GM12875 (cell line): ENCODE results near the gene PPM1J.
"Not testable (repeated sequence)": the region's sequence is repeated elsewhere in the genome, so short reads cannot be mapped to it uniquely, and the experiment has no call there.

Experiments used
- H3K4me3 ChIP-seq: one replicate; pipeline ENCODE4 v1.5.1; 2011; ENCODE audit warnings: low read depth, low read length, control low read depth
- CTCF ChIP-seq: IDR thresholded peaks from 2 replicates; pipeline ENCODE4 v1.5.1; 2011; ENCODE audit warnings: low read depth, mild to moderate bottlenecking, control low read depth, inconsistent platforms, low read length, moderate library complexity, borderline replicate concordance; ENCODE audit not compliant: insufficient read depth

The PPM1J gene

GRCh38 chr1:112744009-112744578 lies 29.0 kb upstream of the PPM1J start:
- no peak for TF ChIP-seq CTCF
- no peak overlapping the region for H3K4me3 ChIP-seq

GRCh38 chr1:112743174-112744008 lies 28.3 kb upstream of the PPM1J start:
- no peak overlapping the region for H3K4me3 ChIP-seq
- no peak for TF ChIP-seq CTCF

- H3K4me3 ChIP-seq = no peak overlapping the region
- TF ChIP-seq CTCF = no peak
Measured at GRCh38 chr1:112737573-112737972, 22.4 kb upstream of the PPM1J start.

- no peak overlapping the region for H3K4me3 ChIP-seq
- TF ChIP-seq CTCF = no peak
Measured at GRCh38 chr1:112735752-112736151, 20.6 kb upstream of the PPM1J start.

- TF ChIP-seq CTCF = no peak
- H3K4me3 ChIP-seq = no peak overlapping the region
Measured at GRCh38 chr1:112731451-112731850, 16.3 kb upstream of the PPM1J start.

GRCh38 chr1:112729909-112730308 lies 14.8 kb upstream of the PPM1J start:
- TF ChIP-seq CTCF = no peak
- H3K4me3 ChIP-seq = no peak overlapping the region

- not testable (repeated sequence) for H3K4me3 ChIP-seq
Measured at GRCh38 chr1:112729011-112729410, 13.9 kb upstream of the PPM1J start.

GRCh38 chr1:112728306-112728971 lies 13.3 kb upstream of the PPM1J start:
- H3K4me3 ChIP-seq = not testable (repeated sequence)
